ENCODE data around the gene SIRPB1. TPM values are rescaled to one million over a fixed set of nuclear protein-coding genes. Genes with fewer than 3 reads are reported as not detected.
"Not testable (repeated sequence)": the region's sequence is repeated elsewhere in the genome, so short reads cannot be mapped to it uniquely, and the experiment has no call there.

Gene SIRPB1
- polyA plus RNA-seq (ENCODE audit: insufficient read length in 10 of 10) = 1 to 10 TPM in 8 of 10 donors, under 1 TPM in 2; 0.26 to 2.6 (median 1.5) TPM
- long read RNA-seq, donor 1 = 0 reads
- long read RNA-seq, donor 2 = 0 reads
- long read RNA-seq, donor 3 = 0 reads
- long read RNA-seq, donor 4 = 0 reads
- long read RNA-seq, donor 5 = 0 reads
- long read RNA-seq, donor 6 = 0 reads
- long read RNA-seq, donor 7 = 0 reads
- long read RNA-seq, donor 8 = 0 reads
- long read RNA-seq, donor 9 = 0 reads

DNA sequence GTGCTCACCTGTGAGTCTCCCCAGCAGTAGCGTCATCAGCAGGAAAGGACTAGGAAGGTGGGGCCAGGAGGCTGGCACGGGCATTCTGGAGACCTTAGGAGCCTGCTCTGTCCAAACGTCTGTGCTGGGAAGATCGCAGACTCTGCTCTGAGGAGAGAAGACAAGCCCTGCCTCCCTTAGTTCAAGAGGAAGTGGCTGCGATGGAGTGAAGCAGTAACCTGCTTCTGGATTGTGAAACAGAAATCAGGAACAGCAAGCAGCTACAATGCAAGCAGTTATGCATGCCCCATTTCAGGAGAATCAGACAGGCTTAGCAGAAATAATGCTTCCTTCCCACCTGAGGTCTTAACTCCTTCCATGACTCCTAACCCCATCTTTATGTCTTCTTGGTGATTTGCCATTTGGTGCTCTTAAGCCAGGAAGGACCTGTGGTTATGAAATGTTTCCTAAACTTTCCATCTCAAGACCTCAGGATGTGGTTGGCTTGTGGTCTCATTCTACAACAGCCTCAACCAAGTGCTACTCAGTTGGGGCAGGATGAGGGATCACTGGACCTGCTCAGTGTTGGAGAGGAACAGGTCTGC, at the start of gene SIRPB1:
SIRPB1 (minus strand) TSS at position 149 of the 584 bp plus-strand sequence; CDS start at position 84, 65 bp downstream.
- peak in 1 of 3 donors; percentile 22 for DNase-seq

DNA sequence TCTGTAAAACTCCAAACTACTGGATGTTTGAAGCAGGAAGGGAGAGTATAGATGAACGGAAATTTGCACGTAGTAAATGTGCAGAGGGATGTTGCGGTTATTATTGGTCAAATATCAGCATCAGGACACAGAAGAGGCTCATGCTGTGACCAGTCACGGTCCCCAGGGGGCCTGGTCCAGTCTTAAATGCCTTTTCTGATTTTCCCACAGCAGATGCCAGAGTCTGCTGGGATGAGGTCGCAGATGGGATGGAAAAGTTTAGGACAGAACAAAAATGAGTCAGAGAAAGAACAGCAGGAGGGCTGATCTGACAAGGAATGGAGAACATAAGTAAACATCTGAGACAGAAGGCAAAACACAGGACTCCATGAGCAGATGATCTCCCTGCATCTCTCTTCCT, 49.5 kb upstream of the SIRPB1 start:
- no peak for DNase-seq

DNA sequence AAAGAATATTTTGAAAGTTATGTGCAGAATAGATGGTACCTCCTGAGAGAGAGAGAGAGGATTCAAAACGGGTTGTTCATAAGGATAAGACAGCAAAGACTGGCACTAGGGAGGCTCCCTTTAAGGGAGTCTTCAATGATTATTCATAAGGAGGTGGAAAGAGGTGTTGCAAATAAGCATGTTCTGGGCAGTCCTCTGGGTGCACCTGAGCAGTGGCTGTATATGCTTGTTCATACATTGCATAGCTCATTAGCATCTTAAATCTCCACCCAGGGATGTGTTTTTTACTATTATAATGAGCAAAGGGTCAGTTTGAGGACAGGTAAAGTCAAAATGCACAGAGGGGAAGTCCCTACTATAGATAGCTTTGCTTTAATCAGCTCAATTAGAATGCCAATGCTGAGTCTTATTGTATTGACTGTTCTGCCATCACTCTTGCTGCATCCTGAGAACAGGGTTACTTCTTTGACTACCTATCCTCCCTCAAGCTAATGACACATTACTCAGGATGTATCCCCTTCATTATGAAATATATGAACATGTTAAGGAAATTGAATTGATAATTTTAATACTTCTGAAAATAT, 47.8 kb upstream of the SIRPB1 start:
- DNase-seq = no peak

DNA sequence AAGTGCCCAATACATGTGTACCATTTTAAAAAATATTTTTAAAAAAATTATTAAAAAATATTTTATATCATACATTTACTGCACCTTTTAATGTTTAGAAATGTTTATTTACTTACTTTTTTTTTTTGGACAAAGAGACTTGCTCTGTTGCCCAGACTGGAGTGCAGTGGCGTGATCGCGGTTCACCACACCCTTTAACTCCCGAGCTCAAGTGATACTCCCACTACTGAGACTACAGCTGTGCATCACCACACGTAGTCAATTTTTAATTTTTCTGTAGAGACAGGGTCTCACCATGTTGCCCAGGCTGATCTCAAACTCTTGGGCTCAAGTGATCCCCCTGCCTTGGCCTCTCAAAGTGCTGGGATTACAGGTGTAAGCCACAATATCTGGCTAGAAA, 47.0 kb upstream of the SIRPB1 start:
- DNase-seq = no peak

DNA sequence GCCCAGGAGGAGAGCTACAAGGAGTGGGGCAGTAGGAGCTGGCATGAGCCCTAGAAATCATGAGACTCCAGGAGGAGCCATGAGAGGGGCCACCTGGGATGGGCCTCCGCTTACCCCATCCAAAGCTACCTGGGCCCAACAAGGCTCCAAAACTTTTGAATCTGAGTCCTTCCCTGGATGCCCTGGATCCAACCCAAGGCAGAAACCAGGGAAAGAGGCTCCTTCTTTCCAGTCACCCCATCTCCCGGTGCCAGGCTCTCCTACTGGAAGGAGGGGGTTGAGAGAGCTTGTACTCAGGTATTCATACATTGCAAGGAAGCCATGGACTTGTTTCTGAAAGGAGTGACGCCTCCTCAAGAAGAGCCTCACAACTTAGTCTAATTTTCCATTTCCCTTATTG, 45.5 kb upstream of the SIRPB1 start:
- DNase-seq = no peak

DNA sequence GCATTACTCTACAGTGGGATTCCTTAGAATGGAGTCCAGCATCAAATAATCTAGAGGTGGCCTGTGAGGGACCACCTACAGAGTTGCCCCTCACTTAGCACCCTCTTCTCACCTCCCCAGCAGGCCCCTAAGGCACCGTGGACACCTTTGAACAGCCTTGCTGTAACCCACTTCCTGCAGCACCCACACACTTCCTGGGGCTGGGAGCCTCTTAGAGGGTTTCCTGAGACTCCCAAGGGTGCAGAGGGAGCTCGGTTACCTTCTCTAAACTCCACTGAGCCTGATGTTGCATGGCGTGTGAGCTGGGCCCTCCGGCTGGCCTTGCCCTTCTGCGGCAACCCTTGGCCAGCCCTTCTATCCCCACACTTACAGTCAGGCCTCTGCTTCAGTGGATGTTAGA, 45.1 kb upstream of the SIRPB1 start:
- no peak for DNase-seq

DNA sequence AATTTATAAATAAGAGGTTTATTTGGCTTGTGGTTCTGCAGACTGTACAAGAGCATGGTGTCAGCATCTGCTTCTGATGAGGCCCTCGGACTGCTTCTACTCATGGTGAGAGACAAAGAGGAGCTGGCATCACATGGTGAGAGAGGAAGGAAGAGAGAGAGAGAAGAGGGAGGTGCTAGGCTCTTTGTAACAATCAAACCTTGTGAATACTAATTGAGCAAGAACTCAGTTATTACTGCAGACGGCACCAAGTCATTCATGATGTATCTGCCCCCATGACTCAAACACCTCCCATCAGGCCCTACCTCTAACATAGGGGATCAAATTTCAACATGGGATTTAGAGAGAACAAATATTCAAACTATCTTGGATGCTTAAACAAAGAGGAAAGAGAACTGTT, 44.1 kb upstream of the SIRPB1 start:
- no peak for DNase-seq

DNA sequence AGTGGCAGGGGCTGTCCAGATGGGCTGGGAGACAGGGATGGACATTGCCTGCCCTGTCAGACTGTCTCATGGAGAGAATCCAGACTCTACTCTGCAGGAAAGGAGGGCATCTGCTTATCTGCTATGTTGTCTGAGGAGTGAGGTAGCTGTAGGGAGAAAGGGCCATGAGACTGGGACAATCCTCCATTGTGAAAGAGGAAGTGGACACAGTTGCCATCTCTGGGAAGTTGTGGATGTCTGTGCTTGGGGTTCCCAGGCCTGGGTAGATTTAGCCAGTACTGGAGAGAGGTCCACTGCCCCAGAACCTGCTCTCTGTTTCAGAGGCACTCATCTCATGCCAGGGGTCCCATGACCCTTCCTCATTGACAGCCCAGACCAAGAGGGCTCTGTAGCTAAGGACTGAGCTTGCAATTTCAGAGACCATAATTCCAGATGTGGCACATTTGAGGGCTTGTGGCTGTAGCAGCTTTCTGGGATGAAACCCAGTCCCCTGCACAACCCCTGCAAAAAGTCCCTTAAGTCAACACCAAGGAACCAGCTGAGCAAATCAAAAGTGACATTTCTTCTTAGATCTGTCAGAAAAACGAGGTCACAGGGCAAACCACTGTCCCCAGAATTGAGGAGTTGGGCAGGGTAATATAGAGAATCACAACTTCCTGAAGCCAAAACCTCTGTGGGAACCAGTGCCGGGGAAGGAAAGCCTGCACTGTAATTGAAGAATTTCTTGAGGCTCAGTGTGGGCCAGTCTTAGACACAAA, 41.9 kb upstream of the SIRPB1 start:
- DNase-seq = no peak

DNA sequence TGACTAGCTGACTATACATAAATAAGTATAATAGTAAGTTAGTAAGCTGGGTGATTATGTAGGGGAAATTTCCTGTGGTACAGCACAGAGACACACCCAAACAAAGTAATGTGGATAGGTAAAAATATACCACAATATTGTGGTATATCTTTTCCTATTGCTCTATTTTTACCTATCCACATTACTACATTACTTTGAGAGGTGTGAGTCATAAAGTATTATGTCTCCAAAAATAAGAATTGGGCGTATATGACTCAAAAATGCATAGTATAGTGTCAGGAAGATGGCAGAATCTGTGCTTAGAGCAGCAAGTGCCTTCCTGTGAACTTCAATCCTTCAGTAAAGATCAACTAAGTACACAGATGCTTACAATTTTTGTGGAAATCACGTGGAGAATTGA, 40.4 kb upstream of the SIRPB1 start:
- no peak for DNase-seq

DNA sequence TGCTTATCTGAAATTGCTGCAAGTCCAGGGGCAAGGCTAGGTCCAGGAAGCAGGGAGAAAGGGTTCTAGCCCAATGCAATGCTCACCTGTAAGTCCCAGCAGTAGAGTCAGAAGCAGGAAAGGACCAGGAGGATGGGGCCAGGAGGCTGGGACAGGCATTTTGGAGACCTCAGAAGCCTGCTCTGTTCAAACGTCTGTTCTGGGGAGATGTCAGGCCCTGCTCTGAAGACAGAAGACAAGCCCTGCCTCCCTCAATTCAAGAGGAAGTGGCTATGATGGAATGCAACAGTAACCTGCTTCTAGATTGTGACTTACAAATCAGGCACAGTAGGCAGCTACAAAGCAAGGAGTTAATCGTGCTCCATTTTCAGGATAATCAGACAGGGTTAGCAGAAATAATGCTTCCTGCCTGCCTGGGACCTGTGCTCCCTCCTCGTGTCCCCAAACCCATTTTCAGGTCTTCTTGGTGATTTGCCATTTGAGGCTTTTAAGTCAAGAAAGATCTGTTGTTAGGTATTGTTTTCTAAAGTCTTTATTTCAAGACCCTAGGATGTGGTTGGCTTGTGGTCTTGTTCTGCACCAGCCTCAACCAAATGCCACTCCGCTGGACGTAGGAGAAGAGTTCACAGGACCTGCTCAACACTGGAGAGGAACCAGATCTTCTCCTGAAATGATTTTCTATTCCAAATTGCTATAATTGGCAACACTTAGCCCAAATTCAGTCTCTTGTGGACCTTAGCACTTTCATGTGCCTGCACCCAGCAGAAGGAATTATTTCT, 37.9 kb upstream of the SIRPB1 start, which contains the start of gene SIRPG:
SIRPG (minus strand) TSS at position 224 of the 779 bp plus-strand sequence; CDS start at position 159, 65 bp downstream.
- DNase-seq = no peak

DNA sequence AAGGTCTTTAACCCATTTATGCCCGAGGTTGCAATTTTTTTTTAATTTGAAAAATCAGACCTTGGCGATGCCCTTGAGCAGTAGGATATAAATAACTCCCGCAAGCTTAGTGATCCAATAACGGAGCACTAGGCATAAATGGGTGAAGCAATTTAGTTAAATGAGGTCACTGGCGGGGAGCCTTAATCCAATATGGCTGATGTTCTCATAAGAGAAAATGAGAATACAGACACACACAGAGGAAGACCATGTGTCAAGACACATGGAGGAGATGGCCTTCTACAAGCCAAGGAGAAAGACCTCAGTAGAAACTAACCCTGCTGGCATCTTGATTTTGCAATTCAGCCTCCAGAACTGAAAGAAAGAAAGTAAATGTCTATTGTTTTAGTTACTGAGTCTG, 37.0 kb upstream of the SIRPB1 start:
- no peak for DNase-seq

DNA sequence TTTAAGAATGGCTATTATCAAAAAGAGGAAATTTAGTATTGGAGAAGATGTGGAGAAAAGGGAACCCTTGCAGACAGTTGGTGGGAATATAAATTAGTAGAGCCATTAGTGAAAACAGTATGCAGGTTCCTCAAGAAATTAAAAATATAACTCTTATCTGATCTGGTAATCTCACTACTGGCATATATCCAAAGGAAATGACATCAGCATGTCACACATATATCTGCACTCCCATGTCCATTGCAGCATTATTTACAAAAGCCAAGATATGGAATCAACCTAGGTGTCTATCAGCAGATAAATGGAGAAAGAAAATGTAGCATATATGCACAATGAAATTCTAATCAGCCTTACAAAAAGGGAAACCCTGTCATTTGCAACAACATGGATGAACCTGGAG, 35.2 kb upstream of the SIRPB1 start:
- no peak for DNase-seq

DNA sequence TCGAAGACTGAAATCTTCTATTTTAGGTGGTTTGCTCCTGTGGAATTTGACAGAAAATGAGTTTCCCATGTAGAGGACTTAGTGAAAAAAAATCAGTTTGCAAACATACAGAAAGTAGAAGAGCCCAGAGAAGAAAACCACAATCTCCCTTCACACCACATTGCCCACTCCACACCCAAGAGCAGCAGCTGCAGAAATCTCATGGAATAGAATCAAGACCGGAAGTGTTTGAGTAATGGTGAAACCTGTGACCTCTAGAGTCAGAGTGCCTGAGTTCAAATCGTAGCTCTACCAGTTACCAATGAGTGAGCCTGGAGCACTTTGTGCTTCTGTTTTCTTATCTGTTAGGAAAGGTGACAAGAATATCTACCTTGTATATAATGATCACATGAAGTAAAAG, 33.2 kb upstream of the SIRPB1 start:
- DNase-seq = no peak

DNA sequence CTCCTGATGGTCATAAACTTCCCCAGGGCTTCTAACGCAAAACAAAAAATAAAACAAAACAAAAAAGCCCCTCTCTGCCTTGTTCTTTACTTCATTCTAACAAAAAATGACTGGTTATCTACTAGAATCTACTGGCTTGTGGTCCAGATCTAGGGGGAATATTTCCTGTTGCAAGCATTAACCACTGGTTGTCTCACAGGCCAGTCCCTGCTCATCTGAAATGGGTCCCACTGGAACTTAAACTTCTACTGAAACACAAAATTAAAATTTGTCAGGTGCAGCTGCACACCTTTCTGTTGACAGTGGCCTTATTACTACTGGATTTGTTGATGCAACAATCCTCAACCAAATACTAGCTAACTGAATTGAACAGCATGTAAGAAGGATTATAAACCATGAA, 32.3 kb upstream of the SIRPB1 start:
- DNase-seq = no peak

DNA sequence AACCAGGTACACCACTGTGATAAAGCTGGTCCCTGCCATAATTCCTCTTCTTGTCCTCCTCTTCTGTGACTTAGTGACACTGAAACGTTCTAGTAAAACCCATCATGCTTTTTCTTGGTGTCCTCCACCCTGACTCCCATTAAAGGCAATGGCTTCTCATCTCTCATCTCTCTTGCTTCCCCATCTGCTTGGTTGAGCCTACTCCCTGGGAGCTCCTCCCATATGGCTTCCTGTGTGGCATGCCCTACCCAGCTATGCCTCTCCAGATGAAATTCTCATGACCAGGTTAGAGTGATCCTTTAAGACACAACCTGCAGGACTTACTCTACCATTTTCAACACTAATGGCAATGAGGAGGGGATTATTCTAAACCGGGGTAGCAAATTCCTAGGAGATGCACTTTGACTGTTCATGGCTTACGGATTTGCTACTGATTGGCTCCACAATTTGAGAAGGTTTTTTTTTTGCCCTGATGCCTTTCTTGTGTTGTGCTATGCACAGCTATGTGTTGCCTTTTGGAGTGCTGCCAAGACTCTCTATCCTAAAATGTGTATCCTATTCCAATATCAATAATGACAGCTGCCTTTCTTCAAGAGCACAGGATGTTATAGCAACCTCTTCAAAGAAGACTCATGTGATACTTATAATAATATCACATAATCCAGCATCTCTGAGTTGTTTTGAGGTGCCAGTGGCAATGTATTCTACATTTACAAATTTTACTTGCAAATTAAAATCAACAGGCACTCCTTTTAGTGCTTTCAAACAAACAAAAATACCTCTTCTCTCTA, 31.7 kb upstream of the SIRPB1 start:
- no peak for DNase-seq

DNA sequence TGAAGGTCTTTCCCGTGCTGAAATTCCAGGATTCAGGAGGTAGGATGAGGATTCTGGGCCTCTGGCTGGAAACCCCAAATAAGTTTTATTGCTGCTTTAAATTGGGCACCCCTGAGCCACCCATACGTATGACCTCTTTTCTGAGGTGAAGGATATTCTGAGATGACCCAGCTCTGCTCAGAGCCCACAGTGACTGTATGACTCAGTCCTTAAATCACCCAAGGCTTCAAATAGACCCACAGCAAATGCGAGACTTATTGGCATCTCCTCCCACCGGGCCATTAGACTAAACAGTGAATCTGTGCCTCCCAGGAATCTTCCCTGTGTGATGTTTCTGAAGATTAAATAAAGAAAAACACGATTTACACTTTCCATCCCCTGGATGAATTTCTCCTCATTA, 28.3 kb upstream of the SIRPB1 start:
- no peak for DNase-seq

DNA sequence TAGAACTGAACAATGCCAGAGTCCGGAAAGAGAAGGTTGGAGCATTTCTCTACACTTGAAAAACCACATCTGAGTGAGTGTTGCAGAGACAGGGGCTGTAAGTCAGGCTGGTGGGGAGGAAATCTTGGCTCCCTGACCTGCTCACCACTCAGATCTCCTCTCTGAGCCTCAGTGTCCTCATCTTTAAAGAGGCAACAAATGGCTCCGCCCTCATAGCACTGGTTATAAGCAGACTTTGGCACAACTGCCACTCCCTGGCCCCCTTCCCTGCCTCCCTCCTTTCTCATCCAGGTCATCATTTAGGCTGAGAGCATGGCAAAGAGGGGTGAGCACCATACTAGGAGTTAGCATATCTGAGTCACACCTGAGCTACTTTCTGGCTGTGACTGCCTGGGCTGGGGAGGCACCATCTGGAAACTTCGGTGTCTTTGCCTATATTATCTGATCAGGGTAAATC, 27.2 kb upstream of the SIRPB1 start:
- DNase-seq = no peak

DNA sequence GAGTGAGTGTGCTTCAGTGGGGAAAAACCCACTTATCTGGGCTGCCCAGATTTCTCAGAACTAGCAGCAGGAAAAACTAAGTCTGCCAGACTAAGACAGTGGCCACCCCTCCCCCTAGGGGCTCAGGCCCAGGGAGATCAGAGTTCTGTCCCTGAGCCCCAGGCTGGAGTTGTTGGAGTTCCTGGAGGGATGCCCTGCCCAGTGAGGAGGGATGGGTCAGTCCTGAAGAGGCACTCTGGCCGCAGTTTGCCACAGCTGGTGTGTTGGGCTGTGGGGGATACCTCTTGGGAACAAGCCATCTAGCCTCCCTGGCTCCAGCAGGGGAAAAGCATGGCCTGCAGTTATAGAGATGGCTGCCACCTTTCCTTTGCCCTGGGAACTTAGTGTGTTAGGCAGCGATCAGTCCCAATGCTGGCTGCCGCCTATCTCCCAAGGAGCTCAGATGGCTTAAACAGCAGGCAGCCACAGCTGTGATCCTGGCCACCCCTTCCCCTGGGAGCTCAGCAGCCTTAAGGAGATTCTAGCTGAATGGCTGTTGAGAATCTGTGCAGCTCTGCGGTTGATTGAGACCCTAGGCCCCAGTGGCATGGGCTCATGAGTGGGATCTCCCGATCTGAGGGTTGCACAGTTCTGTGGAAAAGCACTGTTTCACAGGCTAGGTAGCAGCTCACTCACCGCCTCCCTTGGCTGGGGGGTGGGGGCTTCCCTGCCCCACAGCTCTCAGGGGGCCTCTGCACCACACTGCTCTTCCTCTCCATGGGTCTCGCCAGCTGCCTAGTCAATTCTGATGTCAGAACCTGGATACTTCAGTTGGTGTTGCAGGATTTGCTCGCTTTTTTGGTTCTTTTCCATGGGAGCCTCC, 24.5 kb upstream of the SIRPB1 start:
- DNase-seq = no peak

DNA sequence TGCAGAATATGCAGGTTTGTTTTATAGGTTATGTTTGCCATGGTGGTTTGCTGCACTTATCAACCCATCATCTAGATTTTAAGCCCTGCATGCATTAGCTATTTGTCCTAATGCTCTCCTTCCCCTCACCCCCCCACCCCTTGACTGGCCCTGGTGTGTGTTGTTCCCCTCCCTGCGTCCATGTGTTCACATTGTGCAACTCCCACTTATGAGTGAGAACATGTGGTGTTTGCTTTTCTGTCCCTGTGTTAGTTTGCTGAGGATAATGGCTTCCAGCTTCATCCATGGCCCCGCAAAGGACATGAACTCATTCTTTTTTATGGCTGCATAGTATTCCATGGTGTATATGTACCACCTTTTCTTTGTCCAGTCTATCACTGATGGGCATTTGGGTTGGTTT, 18.8 kb upstream of the SIRPB1 start:
- not testable (repeated sequence) for DNase-seq

DNA sequence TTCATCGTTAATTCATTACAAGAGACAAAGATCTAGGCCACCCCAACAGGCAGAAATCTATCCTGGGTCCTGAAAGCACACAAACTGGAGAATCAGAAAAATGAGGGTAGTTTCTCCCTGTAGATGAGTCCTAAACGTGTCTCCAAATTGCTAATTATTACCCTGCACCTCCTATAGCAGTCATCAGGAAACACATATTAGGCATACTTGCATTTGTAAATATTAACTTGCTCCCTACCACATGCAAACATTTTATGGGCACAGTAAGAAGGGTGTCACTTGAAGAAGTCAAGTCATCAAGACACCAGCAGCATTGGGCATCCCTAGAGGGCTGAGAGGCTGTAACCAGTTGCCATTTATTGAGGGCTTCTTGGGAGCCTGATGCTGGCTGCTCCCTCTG, 17.9 kb upstream of the SIRPB1 start:
- DNase-seq = no peak
